ENCODE data around the gene CWC25. TPM values are rescaled to one million over a fixed set of nuclear protein-coding genes. Genes with fewer than 3 reads are reported as not detected.

Gene CWC25
- 11.8 TPM for total RNA-seq
- 18.9 TPM for polyA plus RNA-seq

DNA sequence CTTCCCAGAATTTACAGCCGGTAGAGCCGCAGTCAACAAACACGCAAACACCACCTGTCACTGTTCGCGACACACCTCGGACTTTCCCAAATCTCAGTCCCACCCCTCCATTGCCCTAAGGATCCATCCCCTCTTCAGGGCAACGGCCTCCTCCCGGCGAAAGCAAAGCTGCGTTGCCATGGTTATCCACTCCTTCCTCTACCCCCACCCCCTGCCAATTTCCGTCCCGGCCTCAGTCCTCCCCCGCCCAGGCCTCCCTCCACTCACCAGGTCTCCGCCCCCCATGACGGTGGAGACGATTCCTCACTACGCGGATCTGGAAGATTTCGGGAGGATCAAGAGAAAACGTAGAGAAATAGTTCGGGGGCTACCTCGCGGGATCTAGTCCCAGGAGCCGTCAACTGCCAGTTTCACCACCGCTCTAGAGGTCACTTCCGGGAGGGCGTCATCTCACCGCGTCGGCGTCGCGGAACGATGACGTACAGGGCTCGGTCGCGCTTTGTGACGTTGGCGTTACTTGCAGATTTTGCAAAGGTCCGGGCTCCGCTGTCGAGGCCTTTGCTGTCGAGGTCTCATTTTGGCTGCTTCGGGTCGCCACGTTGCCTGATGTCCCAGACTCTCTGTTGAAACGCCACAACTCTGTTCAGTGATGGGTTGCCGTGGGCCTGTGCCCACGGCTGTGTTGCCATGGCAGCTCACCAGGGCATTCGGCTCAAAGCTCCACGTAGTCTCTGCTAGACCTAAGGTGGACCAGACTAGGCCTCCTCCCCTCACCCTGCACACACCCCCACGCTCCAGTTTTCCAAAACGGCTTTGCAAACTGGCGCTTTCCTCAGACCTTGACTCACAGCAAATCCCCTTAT, at the start of gene CWC25:
TSS of gene CWC25 (minus strand) at position 423 of the 863 bp plus-strand sequence. CDS start at position 285, 138 bp downstream.
- Histone ChIP-seq H3K4me3 (ENCODE audit: low read depth, low read length) (peak within 1 kb of the TSS; percentile 87), H3K36me3 (ENCODE audit: insufficient read depth) (peaks cover 3% of the 10 kb centered on the region), H3K4me1 (ENCODE audit: insufficient read depth) (no peaks in the 10 kb centered on the region), H3K27ac (ENCODE audit: low read depth) (peak within 1 kb of the TSS; percentile 95)
- under 1% methylated on average over 55 of the region's 55 CpGs for WGBS
- peak; percentile 87 for DNase-seq (ENCODE audit: extremely low spot score)

DNA sequence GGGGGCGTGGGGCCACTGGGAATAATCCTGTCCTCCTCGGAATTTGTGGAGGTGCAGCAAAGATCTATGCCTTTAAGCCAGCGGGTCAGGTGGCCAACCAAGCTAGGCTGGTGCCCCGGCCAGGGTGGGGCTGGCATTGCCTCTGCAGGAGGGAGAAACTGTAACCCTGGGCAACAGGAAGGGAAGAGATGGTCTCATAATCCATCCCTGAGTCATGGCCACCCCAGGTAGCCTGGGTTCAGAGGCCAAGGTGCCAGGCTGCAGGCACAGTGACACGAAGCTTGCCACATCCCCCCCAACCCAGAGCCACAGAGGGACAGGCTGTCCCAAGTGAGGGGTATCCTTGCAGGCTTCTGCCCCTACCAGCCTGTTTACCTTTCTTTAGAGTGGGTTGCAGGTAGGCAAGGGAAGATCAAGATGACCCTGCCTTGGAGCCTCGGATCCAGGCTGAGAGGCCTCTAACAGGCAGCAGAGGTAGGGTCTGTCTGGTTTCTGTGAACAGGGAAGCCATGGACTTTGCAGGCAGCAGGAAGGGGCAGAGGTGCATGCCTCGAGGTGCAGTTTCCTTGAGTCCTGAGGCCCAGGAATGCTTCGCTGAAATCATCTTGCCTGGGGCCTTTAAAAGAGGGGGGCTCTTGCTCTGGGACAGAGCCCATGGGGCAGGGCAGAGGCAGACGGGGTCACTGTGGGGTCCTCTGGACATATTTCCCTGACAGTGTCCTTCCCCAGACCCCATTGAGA, 48.7 kb upstream of the CWC25 start:
- Histone ChIP-seq H3K4me3 (ENCODE audit: low read depth, low read length) (no peak overlapping the region), H3K4me1 (ENCODE audit: insufficient read depth) (no peaks in the 10 kb centered on the region), H3K27ac (ENCODE audit: low read depth) (no peak overlapping the region), H3K36me3 (ENCODE audit: insufficient read depth) (peaks cover 2% of the 10 kb centered on the region)
- 42% methylated on average over 9 of the region's 9 CpGs for WGBS
- no peak for DNase-seq (ENCODE audit: extremely low spot score)

DNA sequence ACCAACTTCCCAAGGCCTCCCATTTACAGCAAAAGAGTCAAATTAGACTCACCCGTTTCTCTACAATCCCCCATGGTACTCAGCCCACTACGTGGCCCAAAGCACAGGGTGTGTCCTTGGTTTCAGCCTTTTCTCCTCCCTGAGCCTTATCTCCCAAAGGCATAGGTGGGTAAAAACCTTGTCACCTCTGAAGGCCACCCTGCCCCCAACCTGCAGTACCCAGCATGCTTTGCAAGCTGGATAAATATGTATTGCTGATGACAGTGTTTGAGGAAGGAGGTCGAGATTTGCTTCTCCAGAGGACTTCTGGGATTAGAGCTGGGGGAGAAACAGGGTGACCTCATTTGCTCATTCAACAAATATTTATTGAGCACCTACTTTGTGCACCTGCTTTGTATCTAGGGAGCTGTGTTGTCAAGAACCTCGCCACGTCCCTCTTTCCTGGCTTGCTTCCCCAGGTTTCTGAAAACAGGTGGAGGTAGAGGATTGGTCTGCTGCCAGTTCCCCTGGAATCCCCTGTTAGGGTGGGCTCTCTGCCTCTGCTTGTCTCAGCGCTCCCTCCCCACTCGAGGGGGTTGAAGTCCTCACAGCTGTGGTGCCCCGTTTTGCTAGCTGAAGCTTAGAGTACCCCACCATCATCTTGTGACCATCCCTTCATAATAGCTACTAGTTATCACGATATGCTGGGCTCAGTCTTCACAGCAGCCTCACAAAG, 47.7 kb upstream of the CWC25 start:
- WGBS, result 40% methylated on average over 9 of the region's 9 CpGs
- no peaks in the 10 kb centered on the region for H3K4me1 ChIP-seq (ENCODE audit: insufficient read depth)
- DNase-seq (ENCODE audit: extremely low spot score), result no peak
- H3K36me3 ChIP-seq (ENCODE audit: insufficient read depth), result no peaks in the 10 kb centered on the region
- no peak overlapping the region for H3K4me3 ChIP-seq (ENCODE audit: low read depth, low read length)
- H3K27ac ChIP-seq (ENCODE audit: low read depth), result no peak overlapping the region

DNA sequence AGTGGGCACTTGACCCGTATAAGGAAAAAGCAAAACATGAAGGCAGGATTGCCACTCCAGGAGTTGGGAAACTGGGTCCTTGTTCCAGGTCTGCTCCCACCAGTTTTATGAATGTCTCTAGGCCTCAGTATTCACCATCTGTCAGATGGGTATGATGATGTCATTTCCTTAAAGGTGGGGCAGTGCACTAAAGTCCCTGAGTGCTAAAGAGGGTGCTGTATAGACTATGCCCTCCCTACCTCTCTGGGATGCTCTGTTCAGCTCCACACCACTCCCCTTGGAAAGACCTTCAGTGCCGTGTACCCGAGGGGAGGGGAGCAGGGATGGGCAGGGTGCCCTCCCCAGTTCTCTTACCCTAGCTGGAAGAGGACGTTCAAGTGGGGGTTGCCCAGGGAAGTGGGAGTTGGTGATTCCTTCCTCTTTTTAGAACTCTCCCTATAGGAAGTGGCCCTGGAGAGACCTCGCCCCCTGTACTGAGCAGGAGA, 46.9 kb upstream of the CWC25 start:
- Histone ChIP-seq H3K4me1 (ENCODE audit: insufficient read depth) (peaks cover 2% of the 10 kb centered on the region), H3K36me3 (ENCODE audit: insufficient read depth) (no peaks in the 10 kb centered on the region), H3K4me3 (ENCODE audit: low read depth, low read length) (peak overlapping the region; percentile 95), H3K27ac (ENCODE audit: low read depth) (peak overlapping the region; percentile 26)
- DNase-seq (ENCODE audit: extremely low spot score), result no peak
- WGBS, result 35% methylated on average over 5 of the region's 5 CpGs

DNA sequence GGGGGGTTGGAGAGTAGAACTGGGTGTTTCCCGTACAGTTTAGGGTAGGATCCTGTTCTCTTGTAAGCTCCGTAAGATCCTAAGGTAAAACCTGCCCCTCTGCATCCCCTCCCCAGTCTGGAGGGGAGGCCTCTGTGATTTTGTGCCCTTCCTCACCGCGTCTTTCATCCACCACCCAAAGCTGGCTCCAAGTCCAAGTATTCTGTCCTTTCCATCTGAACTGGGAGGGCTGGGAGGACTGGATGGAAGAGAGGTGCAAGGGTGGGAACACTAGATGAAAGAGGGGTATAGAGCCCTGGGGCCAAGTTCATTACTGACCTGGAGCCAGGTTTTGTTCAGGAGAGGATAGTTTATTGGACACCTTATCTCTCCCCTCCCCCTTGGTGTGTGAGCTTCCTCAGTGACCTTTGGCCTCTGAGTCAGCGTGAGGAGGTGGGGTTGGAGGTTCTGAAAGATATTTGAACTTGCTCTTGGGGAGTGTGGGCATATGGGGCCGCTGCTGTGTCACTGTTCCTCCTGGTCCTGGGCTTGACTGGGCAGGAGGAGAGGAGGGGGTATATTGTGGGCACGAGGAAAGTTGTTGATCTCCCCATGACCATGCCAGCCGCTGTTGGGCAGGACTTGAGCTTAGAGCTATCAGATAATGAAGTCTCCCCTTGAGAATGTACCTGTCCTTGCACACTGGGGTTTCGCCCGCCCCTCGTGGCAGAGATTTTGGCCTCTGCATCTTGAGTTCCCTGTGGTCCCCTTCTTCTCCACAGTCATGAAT, 46.3 kb upstream of the CWC25 start:
- Histone ChIP-seq H3K27ac (ENCODE audit: low read depth) (peak overlapping the region; percentile 26), H3K36me3 (ENCODE audit: insufficient read depth) (no peaks in the 10 kb centered on the region), H3K4me3 (ENCODE audit: low read depth, low read length) (peak overlapping the region; percentile 95), H3K4me1 (ENCODE audit: insufficient read depth) (peaks cover 2% of the 10 kb centered on the region)
- WGBS, result 15% methylated on average over 11 of the region's 11 CpGs
- DNase-seq (ENCODE audit: extremely low spot score), result no peak

DNA sequence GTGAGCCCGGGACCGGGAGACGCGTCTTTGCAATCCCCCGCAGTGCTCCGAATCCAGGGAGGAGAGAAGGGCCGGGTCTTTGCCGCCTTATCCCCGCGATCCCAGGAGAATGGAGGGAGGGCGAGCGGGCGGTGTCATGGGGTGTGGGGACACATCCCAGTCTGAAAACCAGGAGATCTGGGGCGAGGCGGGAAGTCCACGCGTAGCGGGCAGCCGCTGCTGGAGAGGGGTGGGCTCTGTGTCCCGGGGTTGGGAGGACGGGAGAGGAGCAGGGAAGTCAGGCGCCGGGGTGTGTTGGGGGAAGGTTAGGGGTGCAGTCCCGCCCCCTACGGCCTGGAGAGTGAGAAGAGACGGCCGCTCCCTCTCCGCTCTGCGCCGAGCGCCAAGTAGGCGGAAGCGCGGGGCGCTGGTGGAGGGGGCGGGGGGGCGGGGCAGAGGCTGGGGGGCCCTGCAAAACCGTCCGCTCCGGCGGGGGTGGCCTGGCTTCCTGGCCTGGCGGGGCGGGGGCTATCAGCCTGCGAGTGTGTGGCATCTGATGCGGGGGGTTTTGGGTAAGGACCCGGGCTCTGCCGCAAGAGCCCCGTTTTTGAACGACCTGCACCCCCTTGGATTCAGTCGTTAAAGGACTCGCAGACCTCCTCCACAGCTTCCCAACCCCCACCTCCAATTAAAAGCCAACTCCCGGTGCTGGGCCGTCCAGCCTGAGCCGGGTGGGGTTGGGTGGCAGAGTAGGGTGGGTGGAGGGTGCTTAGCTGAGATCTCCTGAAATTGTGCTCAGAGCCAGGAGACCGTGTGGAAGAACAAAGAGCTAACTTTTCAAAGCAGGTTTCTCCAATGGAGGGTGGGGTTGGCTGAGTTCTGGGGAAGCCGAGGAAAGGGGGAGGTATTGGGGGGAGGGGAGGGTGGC, 45.4 kb upstream of the CWC25 start:
- Histone ChIP-seq H3K4me1 (ENCODE audit: insufficient read depth) (peaks cover 2% of the 10 kb centered on the region), H3K4me3 (ENCODE audit: low read depth, low read length) (peak overlapping the region; percentile 95), H3K27ac (ENCODE audit: low read depth) (peak overlapping the region; percentile 94), H3K36me3 (ENCODE audit: insufficient read depth) (no peaks in the 10 kb centered on the region)
- no peak for DNase-seq (ENCODE audit: extremely low spot score)
- under 1% methylated on average over 54 of the region's 56 CpGs for WGBS

DNA sequence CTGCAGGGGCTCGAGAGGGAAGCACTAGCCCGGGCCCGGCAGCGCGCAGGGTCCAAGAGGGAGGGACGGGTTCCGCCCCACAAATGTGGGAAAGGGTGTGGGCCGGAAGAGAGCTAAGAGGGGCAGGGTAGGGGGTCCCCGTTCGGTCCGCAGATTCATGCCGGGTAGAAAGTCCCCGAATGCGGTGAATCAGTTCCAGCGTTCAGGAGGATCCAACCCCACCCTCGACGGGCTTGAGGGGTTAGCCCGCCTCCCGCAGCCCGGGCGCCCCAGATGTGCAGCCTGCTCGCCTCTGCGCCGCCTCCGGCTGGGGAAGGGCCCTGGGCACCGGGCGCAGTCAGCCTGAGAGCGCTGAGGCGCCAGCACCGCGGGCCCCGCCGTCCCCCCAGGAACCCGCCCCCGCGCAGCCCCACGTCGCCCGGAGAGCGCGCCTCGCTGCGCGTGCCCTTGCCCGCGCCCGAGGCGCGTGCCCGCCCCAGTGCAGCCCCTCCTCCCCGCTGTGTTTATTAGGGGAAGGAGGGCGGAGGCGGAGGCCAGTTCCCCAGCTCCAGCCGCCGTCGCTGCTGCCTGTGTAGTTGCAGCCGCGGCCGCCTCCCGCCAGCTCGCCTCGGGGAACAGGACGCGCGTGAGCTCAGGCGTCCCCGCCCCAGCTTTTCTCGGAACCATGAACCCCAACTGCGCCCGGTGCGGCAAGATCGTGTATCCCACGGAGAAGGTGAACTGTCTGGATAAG, 44.6 kb upstream of the CWC25 start, which contains the start of gene LASP1:
TSS of gene LASP1 (plus strand) at position 533 of the 733 bp plus-strand sequence. CDS start at position 665, 132 bp downstream.
- Histone ChIP-seq H3K4me3 (ENCODE audit: low read depth, low read length) (peak within 1 kb of the TSS; percentile 95), H3K4me1 (ENCODE audit: insufficient read depth) (peaks cover 2% of the 10 kb centered on the region), H3K36me3 (ENCODE audit: insufficient read depth) (no peaks in the 10 kb centered on the region), H3K27ac (ENCODE audit: low read depth) (peak within 1 kb of the TSS; percentile 94)
- peak; percentile 57 for DNase-seq (ENCODE audit: extremely low spot score)
- WGBS, result under 1% methylated on average over 73 of the region's 73 CpGs

DNA sequence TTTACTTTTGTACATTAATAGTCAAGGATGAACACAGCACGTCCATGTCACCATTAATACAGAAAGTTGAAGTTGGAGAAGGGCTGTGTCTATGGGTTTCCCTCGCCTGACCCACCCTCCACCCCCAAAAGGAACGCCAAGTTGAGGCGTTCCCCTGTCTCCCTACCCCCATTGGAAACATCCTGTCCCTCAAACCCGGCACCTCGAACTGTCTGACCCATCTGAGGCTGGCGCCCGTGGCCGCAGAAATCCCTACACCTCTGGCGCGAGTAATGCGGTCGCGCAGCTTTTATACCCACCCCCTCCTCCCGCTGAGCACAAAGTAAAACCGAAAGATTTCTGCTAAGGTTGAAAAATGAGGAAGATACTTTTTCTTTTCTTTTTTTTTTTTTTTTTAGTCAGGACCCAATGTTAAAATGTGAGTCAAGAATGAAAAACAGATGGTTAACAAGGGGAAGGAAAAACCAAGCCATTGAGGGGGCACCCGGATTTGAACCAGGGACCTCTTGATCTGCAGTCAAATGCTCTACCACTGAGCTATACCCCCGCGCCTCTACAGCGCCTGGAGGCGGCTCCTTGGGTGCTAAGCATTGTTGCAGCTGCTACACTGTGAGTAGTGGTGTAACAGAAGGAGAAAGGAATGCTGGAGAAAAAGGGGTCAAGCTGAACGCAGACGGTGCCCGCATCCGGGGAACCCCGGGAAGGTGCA, 43.9 kb upstream of the CWC25 start:
- H3K4me3 ChIP-seq (ENCODE audit: low read depth, low read length), result peak overlapping the region; percentile 95
- H3K27ac ChIP-seq (ENCODE audit: low read depth), result peak overlapping the region; percentile 82
- WGBS, result under 1% methylated on average over 26 of the region's 26 CpGs
- H3K4me1 ChIP-seq (ENCODE audit: insufficient read depth), result peaks cover 2% of the 10 kb centered on the region
- DNase-seq (ENCODE audit: extremely low spot score), result peak; percentile 87
- H3K36me3 ChIP-seq (ENCODE audit: insufficient read depth), result no peaks in the 10 kb centered on the region

DNA sequence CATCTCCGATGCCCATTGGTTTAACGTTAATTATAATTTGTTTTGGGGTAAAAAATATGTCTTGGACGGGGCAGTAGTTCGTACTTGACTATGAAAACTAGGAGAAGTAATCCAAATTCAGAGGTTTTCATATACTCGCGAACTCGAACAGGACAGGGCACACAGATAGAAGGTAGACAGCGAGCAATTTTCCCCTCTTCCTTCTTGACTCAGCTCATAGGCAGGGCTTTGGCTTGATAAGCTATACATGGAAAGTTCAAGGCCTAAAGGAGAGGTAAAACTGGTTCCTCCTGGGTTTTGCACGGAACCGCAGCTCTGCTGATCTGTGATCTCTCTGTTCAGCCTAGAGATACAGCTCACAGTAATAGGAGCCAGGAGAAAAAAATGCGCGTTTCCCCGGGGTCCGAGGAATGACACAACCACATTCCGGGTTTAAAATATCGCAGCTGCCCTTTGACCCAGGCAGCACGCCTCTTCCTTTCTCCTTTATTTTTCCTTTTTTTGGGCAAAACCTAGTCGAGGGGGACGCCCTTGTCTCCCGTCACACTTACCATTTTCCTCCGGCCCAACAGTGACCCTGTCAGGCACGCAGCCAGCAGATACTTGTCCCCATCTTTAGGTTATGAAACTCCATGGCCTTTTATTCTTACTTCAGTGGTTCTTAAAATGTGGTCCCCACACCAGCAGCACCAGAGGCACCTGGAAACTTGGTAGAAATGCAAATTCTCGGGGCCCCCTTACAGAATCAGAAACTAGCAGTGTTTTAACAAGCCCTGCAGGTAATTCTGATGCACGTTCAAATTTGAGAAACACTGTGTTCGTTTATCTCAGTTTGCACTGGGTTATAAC, 43.1 kb upstream of the CWC25 start:
- Histone ChIP-seq H3K4me1 (ENCODE audit: insufficient read depth) (peaks cover 2% of the 10 kb centered on the region), H3K4me3 (ENCODE audit: low read depth, low read length) (peak overlapping the region; percentile 23), H3K36me3 (ENCODE audit: insufficient read depth) (no peaks in the 10 kb centered on the region), H3K27ac (ENCODE audit: low read depth) (peak overlapping the region; percentile 82)
- DNase-seq (ENCODE audit: extremely low spot score), result no peak
- 12% methylated on average over 25 of the region's 25 CpGs for WGBS

DNA sequence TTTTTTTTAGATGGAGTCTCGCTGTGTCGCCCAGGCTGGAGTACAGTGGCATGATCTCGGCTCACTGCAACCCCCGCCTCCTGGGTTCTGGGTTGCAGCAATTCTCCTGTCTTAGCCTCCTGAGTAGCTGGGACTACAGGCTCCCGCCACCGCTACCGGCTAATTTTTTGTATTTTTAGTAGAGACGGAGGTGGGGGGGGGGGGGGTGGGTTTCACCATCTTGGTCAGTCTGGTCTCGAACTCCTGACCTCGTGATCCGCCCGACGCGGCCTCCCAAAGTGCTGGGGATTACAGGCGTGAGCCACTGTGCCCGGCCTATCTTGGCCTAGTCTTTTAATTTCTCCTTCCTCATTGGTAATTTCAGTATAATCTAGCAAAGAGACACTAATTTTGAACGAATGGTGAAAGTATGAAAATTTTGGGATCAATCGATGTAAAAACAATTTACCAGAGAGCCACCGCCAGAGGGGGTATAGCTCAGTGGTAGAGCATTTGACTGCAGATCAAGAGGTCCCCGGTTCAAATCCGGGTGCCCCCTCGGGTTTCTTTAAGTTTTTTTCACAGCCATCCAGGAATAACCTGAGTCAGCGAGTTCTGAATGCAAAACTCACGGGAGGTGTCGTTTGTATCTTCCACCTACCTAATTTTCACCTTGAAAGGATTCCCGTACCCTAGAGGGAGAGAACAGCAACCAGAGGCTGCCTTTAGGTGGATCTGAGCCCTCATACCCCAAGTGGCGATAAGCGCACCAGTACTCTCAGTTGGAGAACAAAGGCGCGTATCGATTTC, 42.3 kb upstream of the CWC25 start:
- Histone ChIP-seq H3K4me1 (ENCODE audit: insufficient read depth) (peaks cover 2% of the 10 kb centered on the region), H3K27ac (ENCODE audit: low read depth) (peak overlapping the region; percentile 38), H3K36me3 (ENCODE audit: insufficient read depth) (no peaks in the 10 kb centered on the region), H3K4me3 (ENCODE audit: low read depth, low read length) (peak overlapping the region; percentile 23)
- DNase-seq (ENCODE audit: extremely low spot score), result no peak
- 30% methylated on average over 31 of the region's 31 CpGs for WGBS
